K562 (cell line): ENCODE data around the gene MOSPD3. TPM values are rescaled to one million over a fixed set of nuclear protein-coding genes. Genes with fewer than 3 reads are reported as not detected.

Experiments used
- CBX5 ChIP-seq: IDR thresholded peaks from 2 replicates; pipeline ENCODE4 v1.6.1; 2014; ENCODE audit warnings: low read depth, borderline replicate concordance
- CHCHD3 ChIP-seq: fragments of 250-450 bp; sonication (Bioruptor Pico); IDR thresholded peaks from 2 replicates; pipeline ENCODE4 v2.1.2; 2022; ENCODE audit warnings: mild to moderate bottlenecking
- CREM ChIP-seq: IDR thresholded peaks from 2 replicates; pipeline ENCODE4 v1.6.1; 2014; ENCODE audit warnings: antibody characterized with exemption, low read depth
- FOS ChIP-seq: IDR thresholded peaks from 3 replicates; pipeline ENCODE4 v1.6.1; 2011; ENCODE audit not compliant: insufficient read length; ENCODE audit errors: extremely low read depth
- FOXM1 ChIP-seq, 2 experiments: fragments of 450-650 bp in 1 of 2; sonication (generic) in 1 of 2; formaldehyde crosslinking in 1 of 2; IDR thresholded peaks; 2 replicates each; pipeline versions ENCODE4 v1.6.1 to v1.9.0; 2017 to 2022; ENCODE audit warnings: low read depth in 2 of 2, mild to moderate bottlenecking in 2 of 2, missing genetic modification reagents in 1 of 2, moderate library complexity in 1 of 2
- MTA3 ChIP-seq: fragments of 450-650 bp; formaldehyde crosslinking; IDR thresholded peaks from 2 replicates; pipeline ENCODE4 v1.6.1; 2017; ENCODE audit warnings: mild to moderate bottlenecking, borderline replicate concordance
- MTF1 ChIP-seq: fragments of 250-450 bp; sonication (Bioruptor Pico); IDR thresholded peaks from 2 replicates; pipeline ENCODE4 v1.9.0; 2021; ENCODE audit warnings: moderate library complexity, mild to moderate bottlenecking, inconsistent platforms, borderline replicate concordance
- POLR2A ChIP-seq: fragments of 450-650 bp; conservative IDR thresholded peaks from 2 replicates; pipeline ENCODE4 v1.6.1; 2016
- PRMT5 ChIP-seq: sonication (generic); formaldehyde crosslinking; IDR thresholded peaks from 2 replicates; pipeline ENCODE4 v1.5.0; 2020; ENCODE audit warnings: missing genetic modification reagents
- RAD21 ChIP-seq, 2 experiments: fragments of 250-450 bp in 1 of 2; fragments of 450-650 bp in 1 of 2; sonication (Bioruptor Pico) in 1 of 2; formaldehyde crosslinking in 1 of 2; IDR thresholded peaks in 1 of 2; conservative IDR thresholded peaks in 1 of 2; 2 replicates each; pipeline versions ENCODE4 v1.4.0 to v1.8.0; 2020 to 2022; ENCODE audit warnings: mild to moderate bottlenecking in 2 of 2, moderate library complexity in 1 of 2
- RBM17 ChIP-seq: fragments of 200-400 bp; formaldehyde crosslinking; IDR thresholded peaks from 2 replicates; pipeline ENCODE4 v1.6.1; 2017; ENCODE audit warnings: low read depth, mild to moderate bottlenecking, low read length, borderline replicate concordance
- RHOXF2B ChIP-seq: fragments of 250-450 bp; sonication (Bioruptor Pico); conservative IDR thresholded peaks from 2 replicates; pipeline ENCODE4 v1.5.1; 2021
- SIRT6 ChIP-seq: IDR thresholded peaks from one replicate; pipeline ENCODE4 v1.6.1; 2012; ENCODE audit warnings: low read depth, mild to moderate bottlenecking, control low read depth, inconsistent platforms, low read length, moderate library complexity
- U2AF2 ChIP-seq: fragments of 200-400 bp; formaldehyde crosslinking; optimal IDR thresholded peaks from 2 replicates; pipeline ENCODE3; 2017; ENCODE audit warnings: low read depth, mild to moderate bottlenecking, low read length
- ZBTB7A ChIP-seq: IDR thresholded peaks from 2 replicates; pipeline ENCODE4 v1.6.1; 2011; ENCODE audit warnings: low read depth, mild to moderate bottlenecking, low read length, moderate library complexity, borderline replicate concordance; ENCODE audit not compliant: control insufficient read depth
- ZNF232 ChIP-seq: sonication (generic); formaldehyde crosslinking; IDR thresholded peaks from 2 replicates; pipeline ENCODE4 v1.8.0; 2022; ENCODE audit warnings: mild to moderate bottlenecking, missing genetic modification reagents
- polyA plus RNA-seq, 8 experiments: library from polyadenylated mRNA; depleted of rRNA in 4 of 8; stranded (reverse) in 5 of 8; unstranded in 3 of 8; fragments of >200 nt; fragmentation: Nextera tagmentation in 2 of 8; fragmentation: Illumina TruSeq in 1 of 8; extraction: Ambion mirVana in 2 of 8; extraction: Trizol in 1 of 8; gene quantifications; 2 replicates each; pipeline versions ENCODE4 v1.2.1 to v1.2.3, GENCODE V29; 2011 to 2014; ENCODE audit warnings: inconsistent platforms in 1 of 8, missing spikeins in 1 of 8
- total RNA-seq, 7 experiments: library from RNA; depleted of rRNA in 6 of 7; stranded (reverse); fragments of >200 nt in 6 of 7; fragmentation: Illumina TruSeq in 2 of 7; extraction: Trizol in 2 of 7; gene quantifications; 2 replicates each; pipeline versions ENCODE4 v1.2.1 to v1.2.3, GENCODE V29; 2011 to 2021; ENCODE audit warnings: low replicate concordance in 1 of 7
- TF ChIP-seq, protein P1 (sequence below), 2 experiments: fragments of 450-650 bp; IDR thresholded peaks; 2 replicates each; pipeline ENCODE4 v1.6.1; 2016
- TF ChIP-seq, protein P2 (sequence below), 2 experiments: fragments of 450-650 bp; IDR thresholded peaks; 2 replicates each; pipeline ENCODE4 v1.6.1; 2018; ENCODE audit warnings: mild to moderate bottlenecking in 2 of 2, low read depth in 1 of 2; ENCODE audit not compliant: partially characterized antibody in 2 of 2
- TF ChIP-seq, protein P3 (sequence below): fragments of 250-450 bp; sonication (Bioruptor Pico); IDR thresholded peaks from 2 replicates; pipeline ENCODE4 v1.5.0; 2021

MOSPD3 gene
- total and polyA plus RNA-seq, 9 of the 15 experiments (the other 6 are each of a cell fraction or from before 2014, with no cell fraction given): 1.4 to 32.1 (median 7.3) TPM

- no peak for TF ChIP-seq RHOXF2B
- TF ChIP-seq CBX5: no peak
- TF ChIP-seq, protein P1, sequence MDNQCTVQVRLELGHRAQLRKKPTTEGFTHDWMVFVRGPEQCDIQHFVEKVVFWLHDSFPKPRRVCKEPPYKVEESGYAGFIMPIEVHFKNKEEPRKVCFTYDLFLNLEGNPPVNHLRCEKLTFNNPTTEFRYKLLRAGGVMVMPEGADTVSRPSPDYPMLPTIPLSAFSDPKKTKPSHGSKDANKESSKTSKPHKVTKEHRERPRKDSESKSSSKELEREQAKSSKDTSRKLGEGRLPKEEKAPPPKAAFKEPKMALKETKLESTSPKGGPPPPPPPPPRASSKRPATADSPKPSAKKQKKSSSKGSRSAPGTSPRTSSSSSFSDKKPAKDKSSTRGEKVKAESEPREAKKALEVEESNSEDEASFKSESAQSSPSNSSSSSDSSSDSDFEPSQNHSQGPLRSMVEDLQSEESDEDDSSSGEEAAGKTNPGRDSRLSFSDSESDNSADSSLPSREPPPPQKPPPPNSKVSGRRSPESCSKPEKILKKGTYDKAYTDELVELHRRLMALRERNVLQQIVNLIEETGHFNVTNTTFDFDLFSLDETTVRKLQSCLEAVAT (IDR thresholded peaks at IDR 0.05): 0 out of 4 replicates have a peak, but pooled peaks of 1 of the 2 experiments have one; percentile 35
- peak; percentile 65 for TF ChIP-seq RAD21 (CRISPR knock-in tag; conservative IDR thresholded peaks at IDR 0.05 in 1 of 2, IDR thresholded peaks at IDR 0.05 in 1 of 2)
- no peak for TF ChIP-seq CHCHD3 (CRISPR knock-in tag)
- TF ChIP-seq FOS: no peak
- no peak for TF ChIP-seq U2AF2
- peak; percentile 81; the same call in 1 of the 2 replicates for TF ChIP-seq MTA3
- peak; percentile 95 for TF ChIP-seq ZBTB7A
- TF ChIP-seq CREM: peak; percentile 33
- no peak; the same call in 1 of the 2 replicates for TF ChIP-seq ZNF232
- TF ChIP-seq MTF1 (CRISPR knock-in tag): no peak
- TF ChIP-seq, protein P2, sequence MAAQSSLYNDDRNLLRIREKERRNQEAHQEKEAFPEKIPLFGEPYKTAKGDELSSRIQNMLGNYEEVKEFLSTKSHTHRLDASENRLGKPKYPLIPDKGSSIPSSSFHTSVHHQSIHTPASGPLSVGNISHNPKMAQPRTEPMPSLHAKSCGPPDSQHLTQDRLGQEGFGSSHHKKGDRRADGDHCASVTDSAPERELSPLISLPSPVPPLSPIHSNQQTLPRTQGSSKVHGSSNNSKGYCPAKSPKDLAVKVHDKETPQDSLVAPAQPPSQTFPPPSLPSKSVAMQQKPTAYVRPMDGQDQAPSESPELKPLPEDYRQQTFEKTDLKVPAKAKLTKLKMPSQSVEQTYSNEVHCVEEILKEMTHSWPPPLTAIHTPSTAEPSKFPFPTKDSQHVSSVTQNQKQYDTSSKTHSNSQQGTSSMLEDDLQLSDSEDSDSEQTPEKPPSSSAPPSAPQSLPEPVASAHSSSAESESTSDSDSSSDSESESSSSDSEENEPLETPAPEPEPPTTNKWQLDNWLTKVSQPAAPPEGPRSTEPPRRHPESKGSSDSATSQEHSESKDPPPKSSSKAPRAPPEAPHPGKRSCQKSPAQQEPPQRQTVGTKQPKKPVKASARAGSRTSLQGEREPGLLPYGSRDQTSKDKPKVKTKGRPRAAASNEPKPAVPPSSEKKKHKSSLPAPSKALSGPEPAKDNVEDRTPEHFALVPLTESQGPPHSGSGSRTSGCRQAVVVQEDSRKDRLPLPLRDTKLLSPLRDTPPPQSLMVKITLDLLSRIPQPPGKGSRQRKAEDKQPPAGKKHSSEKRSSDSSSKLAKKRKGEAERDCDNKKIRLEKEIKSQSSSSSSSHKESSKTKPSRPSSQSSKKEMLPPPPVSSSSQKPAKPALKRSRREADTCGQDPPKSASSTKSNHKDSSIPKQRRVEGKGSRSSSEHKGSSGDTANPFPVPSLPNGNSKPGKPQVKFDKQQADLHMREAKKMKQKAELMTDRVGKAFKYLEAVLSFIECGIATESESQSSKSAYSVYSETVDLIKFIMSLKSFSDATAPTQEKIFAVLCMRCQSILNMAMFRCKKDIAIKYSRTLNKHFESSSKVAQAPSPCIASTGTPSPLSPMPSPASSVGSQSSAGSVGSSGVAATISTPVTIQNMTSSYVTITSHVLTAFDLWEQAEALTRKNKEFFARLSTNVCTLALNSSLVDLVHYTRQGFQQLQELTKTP (IDR thresholded peaks at IDR 0.05; ENCODE audit: low read depth in 1 of 2, partially characterized antibody in 2 of 2): peak in 1 of 2 experiments; percentile 56
- no peak for TF ChIP-seq SIRT6
- no peak for TF ChIP-seq RBM17
- TF ChIP-seq POLR2A: peak; percentile 40
- TF ChIP-seq, protein P3, sequence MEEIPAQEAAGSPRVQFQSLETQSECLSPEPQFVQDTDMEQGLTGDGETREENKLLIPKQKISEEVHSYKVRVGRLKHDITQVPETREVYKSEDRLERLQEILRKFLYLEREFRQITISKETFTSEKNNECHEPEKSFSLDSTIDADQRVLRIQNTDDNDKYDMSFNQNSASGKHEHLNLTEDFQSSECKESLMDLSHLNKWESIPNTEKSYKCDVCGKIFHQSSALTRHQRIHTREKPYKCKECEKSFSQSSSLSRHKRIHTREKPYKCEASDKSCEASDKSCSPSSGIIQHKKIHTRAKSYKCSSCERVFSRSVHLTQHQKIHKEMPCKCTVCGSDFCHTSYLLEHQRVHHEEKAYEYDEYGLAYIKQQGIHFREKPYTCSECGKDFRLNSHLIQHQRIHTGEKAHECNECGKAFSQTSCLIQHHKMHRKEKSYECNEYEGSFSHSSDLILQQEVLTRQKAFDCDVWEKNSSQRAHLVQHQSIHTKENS: no peak
- TF ChIP-seq PRMT5 (CRISPR knock-in tag): no peak
- no peak; the same call in 1 of the 2 replicates for TF ChIP-seq FOXM1 (IDR thresholded peaks at IDR 0.05; ENCODE audit: low read depth)
- peak; percentile 44; the same call in 1 of the 2 replicates for TF ChIP-seq FOXM1 (CRISPR knock-in tag; IDR thresholded peaks at IDR 0.05; ENCODE audit: low read depth)
Observed at GRCh38 chr7:100604028-100604975, 8.0 kb upstream of the MOSPD3 start (continued).
